OCI-M2 (cell line): ENCODE data around the gene KAZN.

Experiments used
- DNase-seq: peaks from one replicate; lab custom pipeline; 2025; ENCODE audit not compliant: unreplicated experiment; lab: John Stamatoyannopoulos, UW

The KAZN gene

DNA sequence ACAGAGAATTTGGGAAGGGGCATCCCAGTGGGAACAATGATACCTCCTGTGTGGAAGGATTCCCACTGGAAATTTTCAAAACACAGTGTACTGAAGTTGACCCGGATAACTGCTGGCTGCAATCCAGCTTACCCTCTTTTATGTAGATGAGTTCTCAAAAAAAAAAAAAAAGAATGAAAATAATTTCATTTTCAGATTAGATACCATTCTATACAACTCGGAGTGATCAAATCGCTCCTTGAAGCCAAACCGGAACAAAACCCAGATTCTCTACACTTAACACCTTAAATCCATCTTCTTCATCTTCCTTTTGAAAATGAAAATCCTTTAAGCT, 69.1 kb downstream of the KAZN start:
- DNase-seq = no peak

DNA sequence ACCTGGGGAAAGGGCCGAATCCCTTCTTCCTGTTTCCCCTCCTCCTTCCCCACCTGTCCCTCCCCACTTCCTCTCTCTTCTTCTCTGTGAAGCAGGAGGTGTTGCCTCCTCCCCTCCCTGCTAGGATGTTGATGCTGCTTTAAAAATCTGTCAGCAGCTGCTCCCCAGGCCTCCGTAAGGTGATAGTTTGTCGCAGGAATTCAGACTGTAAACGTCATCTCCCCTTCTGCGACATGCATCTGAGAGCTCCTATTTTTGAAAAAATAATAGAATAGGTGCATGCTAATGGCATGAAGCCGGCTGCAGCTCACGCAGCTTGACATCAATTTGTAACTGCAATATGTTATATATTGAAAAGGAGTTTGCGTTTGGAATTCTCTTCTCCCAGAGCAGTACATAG, 70.1 kb downstream of the KAZN start:
- DNase-seq = no peak

DNA sequence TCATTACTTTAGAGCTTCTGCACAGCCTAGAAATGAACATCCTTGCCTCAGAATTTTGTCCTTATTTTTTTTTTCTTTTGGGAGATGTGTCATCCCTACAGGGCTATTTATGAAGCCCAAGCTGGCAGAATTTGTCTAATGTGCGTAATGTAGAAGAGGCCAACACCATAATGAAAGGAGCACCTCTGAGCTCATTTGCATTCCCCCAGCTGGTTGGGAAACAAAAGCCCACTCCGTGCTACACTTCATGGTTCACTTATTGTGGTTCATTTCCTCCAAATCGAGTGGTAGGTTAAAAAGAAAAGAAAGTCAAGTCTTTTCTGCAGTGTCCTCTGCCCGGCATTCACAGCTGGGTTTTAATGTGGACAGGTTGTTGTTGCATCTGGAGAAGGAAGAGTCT, 73.5 kb downstream of the KAZN start:
- no peak for DNase-seq

DNA sequence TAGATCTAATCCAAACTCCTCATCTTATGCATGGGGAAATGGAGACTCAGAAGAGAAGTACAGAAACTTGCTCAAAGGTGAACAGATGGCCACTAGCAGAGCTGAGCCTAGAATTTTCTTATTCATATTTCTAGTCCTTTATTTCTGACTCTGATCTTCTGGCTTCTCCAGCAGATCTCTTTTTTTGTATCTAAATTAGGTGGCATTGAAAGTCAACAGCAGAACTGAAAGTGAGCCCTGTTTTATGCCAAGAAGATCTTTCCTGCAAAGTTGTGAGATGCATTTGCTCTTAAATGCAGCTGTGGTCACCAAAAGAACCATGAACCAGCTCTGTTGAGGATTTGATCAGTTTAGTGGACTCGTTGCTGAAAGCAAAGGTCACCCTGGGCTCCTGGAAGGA, 75.5 kb downstream of the KAZN start:
- no peak for DNase-seq

DNA sequence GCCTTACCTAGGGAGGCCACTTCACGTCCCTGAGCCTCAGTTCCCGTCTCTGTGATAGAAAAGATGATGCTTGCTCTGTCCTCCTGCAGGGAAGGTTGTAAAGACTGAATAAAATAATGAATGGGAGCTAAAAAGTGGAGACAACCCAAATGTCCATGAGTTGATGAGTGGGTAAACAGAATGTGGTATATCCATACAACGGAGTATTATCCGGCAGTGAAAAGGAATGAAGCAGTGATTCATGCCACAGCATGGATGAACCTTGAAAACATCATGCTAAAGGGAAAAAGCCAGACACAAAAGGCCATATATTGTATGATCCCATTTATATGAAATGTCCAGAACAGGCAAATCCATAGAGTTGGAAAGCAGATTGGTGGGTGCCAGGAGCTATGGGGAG, 77.9 kb downstream of the KAZN start:
- no peak for DNase-seq

DNA sequence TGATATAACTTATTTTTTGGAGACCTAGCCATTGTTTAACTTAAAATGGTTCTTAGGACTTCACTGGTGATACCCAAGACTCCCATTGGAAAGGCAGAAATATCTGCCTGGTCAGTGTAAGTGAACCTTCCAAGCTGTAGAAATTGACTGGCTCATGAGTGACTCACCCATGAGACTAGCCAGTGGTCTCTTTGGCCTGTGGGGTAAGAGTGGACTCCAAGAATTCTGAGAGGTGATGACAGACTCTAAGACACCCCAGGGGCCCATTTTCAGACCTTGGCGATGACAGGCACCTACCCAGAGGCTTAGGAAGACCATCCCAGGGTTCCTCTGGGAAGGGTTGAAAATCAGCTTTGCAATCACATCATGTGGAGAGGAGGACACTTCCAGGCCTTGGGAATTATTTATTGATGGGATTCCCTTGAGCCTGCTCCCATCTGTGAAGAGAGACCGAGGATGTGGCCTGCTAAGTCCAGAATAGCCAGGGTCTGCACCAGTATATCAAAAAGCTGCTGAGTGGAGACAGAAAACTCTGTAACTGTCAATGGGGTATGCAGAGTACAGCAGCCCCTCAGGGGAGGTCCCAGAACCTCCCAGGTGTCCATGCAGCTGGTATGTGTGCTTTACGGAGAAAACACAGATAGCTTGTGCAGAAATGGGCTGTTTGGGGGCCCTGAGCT, 78.9 kb downstream of the KAZN start:
- DNase-seq = no peak

DNA sequence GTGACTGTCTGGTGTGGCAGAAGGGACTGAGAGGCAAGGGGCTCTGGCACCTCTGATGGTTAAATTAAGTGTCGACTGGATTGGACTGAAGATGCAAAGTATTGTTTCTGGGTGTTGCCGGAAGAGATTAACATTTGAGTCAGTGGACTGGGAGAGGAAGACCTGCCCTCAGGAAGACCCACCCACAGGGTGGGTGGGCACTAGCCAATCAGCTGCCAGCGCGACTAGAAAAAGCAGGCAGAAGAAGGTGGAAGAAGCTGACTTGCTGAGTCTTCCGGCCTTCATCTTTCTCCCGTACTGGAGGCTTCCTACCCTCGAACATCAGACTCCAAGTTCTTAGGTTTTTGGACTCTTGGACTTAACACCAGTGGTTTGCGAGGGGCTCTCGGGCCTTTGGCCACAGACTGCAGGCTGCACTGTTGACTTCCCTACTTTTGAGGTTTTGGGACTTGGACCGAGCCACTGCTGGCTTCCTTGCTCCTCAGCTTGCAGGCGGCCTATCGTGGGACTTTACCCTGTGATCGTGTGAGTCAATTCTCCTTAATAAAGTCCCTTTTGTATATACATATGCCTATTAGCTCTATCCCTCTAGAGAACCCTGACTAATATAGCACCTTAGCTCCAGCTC, 79.6 kb downstream of the KAZN start:
- DNase-seq = no peak

DNA sequence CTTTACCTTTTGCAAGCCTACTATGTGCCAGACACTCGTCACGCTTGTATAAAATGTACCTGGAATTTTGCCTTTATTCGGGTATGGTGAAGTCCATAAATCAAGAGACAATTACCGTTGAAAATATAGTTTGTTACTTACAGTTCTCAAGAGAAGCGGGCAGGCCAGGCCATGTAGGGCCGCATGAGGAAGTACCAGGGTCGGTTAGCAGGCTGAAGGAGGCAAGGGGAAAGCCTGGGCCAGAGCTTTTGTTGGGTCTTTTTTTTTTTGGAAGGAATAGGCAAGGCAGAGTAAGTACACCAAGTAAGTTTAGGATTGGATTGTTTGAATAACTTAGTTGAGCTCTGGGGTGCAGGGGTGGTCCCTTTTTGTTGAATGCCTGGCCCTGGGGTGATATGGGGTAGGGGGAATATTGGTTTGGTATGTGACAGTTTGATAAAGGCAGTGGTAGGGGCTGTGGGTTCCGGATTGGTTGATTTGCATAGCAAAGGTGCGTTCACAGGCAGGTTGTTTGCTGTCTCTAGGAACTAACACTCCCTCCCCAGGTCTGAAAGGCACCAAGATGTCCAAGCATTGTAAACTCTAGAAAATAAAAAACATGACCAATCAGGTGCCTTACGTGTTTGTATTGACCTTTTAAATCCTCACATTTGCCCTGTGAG, 80.7 kb downstream of the KAZN start:
- no peak for DNase-seq

DNA sequence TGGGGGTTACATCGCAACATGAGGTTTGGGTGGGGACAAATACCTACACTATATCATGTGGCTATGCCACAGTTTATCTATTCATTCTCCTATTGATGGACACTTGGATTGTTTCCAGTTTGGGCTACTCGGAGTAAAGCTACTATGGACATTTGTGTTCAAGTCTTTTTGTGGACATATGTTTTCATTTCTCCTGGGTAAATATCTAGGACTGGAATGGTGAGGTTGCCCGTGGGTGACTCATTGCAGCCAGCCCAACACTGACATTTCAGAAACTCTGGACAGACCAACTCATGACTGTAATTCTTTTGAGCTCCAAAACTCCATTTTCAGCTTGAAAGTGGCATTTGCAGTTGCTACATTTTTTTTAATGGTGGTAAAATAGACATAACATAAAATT, 82.7 kb downstream of the KAZN start:
- no peak for DNase-seq

DNA sequence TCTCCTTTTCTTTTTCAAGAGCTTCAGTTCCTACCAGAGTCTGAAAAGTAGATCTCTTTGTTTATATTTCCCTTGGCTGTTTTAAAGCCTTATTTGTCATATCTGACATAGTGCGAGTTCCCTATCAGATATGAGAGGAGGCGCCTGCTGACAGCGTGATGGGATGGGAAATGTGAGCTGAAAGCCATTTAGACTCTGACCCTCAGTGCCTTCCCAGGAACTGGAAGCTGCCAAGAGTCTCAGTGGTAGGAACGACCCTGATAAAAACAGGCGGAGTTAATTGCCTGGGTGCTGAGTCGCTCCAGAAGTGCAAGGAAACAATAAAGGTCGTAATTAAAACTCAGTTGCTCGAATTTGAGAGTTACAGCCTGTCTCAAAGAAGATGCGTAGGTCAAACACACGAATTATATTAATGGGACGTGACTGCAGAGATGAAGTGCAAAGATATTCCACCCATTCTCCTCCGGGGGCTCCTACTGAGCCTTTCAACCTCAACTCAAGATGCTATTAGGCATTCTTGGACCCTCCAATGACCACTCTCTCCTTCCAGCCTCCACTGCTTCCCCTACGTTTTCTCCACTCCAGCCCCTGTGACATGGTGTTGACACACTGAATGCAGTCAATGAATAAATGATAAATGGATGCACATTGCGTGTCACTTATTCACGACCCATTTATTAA, 84.6 kb downstream of the KAZN start:
- no peak for DNase-seq

DNA sequence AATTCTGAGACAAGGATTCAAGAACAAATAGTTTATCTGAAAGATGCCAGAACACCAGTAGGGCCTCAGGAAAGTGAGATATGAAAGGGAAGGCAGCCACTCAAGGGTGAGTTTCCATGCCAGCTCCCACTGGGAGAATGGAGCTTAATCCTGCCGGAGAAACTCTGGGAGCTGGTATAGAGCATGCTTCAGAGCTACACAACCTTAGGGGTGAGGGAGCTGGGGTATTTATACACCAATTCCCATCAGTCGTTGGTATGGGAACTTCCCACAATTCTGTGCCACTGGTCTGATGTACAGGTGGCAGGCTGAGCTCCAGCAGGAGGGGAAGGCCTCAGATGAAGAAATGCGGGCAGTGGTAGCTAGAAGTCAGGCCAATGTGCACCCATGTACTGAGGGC, 86.6 kb downstream of the KAZN start:
- DNase-seq = no peak

DNA sequence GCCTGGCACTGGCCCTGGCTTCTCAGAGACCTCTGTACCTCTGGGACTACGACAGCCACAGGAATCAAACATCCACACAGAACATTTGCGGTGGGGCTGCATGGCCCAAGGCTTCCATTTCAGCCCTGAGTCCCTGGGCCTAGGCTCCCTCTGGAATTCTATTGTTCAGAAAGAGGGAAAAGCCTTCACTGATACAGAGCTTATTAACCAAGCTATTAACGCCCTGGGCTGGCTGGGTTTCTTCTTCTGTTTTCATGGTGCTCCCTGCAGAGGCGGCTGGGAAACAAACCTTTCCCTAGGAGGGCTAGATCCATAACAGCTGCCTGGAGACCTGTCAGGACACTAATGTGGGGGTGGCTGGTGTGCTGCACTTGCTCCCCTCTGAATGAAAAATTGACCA, 88.2 kb downstream of the KAZN start:
- DNase-seq = no peak

DNA sequence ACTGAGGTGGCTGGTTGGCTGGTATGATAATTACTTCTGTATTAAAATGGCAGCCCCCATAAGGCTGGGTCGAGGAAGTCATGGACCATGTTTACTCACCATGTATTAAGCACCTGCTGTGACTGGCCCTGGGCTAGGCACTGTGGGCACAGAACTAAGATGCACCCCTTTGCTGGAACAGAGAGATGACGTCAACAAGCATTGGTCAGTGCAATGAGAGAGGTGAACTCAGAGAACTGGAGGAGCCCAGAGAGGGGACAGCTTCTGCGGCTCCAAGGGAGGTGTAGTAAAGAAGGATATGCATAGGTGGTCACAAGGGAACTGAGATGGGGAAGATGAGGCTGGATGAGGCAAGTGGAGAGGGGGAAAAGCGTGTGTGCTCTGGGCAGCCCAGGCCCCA, 88.7 kb downstream of the KAZN start:
- no peak for DNase-seq

DNA sequence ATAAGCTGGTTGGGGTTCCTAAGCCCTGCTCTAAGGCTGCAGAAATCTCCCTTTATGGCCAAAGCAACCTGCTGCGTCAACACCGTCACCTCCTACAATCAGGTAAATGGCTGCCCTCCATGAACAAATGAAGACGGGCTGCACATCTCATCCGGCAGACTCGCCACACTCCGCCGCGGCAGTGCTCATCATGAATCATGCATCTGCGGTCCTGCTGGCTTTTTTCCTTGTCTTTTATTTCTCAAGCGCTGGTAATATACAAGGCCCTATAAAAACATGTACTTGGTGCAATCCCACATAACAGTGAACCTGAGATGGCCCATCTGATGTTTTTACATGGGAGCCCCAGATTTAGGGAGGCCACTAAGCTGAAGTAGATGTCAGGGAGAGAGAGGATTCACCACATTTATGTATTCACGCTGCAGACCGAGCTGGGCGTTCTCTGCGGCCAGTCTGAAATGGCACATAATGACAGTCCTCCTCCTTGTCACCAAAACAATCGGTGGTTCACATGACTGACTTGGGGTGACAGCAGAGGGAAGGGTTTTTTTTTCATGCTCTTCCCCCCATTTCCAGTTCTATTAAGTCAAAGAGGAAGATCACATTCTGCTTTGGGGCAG, 91.6 kb downstream of the KAZN start:
- no peak for DNase-seq

DNA sequence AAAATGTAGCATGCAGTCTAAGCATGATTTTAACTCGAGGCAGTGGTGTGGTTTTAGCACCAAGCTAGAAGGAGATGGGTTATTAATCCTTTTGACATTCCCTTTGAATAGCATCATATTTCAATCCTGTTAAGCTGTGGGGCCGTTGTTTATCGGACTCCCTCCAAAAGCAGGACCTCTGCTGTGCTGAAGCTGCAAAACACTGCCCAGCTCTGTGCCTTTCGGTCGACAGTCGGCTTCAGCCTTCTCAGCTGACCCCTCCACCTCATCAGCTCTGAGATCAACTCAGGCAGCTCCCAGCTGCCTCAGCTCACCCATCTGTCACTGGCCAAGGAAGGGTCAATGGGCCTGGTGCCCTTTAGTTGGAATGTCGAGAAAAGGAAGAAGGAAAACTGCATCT, 95.5 kb downstream of the KAZN start:
- DNase-seq = no peak

DNA sequence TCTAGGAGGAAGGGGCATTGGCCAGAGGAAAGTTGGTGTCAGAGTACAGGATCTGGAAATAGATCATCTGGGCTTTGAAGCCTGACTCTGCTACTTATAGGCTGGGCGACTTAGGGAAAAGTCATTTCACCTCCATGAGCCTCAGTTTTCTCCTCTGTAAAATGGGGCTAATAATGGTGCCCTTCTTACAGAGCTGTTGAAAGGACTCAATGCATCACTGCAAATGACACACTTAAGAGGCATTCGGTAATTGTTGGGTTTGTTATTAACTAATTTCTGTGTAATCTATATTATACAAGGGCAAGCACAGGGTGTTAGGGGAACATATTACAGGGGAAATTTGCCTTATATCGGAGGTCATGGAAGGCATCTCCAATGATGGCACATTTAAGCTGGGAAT, 96.1 kb downstream of the KAZN start:
- no peak for DNase-seq

DNA sequence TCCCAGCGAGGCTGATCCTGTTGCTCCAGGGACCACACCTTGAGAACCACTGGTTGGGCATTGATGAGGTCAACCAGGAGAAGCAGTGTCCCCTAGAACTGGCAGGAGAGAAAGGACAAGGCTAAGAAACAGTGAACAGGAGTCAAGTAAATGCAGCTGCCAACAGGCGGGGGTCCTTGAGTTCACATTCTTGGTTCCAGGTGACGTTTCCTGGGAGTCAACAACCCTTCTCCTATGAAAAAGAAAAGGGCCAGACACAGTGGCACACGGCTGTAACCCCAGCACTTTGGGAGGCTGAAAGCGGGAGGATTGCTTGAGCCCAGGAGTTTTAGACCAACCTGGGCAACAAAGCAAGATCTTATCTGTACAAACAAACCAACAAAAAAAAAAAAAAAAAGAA, 98.3 kb downstream of the KAZN start:
- DNase-seq = no peak

DNA sequence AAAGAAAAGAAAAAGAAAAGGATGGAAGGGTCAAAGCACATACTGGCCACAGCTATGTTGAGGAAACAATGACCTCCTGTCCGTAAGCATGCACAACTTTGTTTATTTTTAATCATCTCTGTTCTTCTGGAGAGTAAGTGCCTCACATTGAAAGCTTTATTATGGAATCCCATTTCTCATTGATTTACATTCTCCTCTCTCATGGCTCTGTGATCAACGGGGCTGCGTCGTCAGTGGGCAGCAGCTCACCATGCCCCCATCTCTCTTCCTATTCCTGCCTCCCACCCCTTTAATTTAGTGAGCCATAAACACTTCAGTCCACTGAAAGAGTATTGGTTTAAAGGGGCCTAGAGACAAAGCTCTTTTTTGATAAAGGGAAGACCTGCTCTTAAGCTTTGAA, 98.9 kb downstream of the KAZN start:
- no peak for DNase-seq

DNA sequence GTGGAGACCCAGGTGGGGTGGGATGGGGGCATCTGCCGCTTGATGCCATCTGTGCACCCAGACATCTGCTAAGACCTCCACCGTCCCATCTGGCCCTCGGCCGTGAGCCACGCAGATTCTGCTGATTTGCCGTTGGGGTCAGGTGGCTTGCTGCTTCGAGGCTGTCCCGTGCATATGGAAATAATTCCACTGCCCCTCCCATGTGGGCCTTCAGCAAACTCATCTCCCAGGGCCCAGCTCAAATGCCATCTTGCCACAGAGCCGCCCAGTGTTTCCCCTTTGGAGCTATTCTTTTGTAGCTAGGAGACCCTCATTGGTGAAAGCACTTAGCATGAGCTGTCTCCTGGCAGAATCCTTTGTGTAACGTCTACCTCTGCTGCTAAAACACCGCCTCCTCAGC, 99.8 kb downstream of the KAZN start:
- DNase-seq = no peak

DNA sequence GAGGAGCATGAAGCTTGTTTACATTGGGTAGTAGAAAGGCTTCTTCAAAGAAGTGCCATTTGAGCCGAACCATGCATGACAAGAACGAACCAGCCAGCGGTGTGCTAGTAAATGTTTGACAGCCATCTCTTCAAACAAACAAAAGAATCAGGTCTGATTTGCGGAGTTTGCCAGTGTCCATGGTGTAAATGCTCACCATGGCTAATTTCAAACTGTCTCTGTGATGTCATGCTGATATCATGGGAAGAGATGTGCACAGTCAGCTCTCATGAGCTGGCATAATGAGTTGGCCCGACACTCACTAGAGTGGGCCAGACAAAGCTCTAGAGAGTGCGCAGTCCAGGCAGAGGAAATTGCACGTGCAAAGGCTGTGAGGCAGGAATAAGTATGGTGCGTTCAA, 101.1 kb downstream of the KAZN start:
- DNase-seq = no peak

DNA sequence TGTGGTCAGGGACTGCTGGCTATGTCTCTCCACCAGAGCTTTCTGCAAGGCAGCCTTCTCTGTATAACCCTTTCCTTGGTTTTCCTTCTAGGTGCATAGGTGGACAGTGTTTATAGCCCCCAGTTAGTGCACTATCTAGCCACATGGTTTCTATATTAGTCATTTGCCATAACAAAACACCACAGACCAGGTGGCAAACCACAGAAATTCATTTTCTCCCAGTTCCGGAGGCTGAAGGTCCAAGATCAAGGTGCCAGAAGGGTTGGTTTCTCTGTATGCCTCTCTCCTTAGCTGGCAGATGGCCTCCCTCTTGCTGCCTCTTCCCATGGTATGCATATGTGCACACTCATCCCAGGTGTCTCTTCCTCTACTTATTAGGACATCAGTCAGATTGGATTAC, 106.4 kb downstream of the KAZN start:
- DNase-seq = no peak

DNA sequence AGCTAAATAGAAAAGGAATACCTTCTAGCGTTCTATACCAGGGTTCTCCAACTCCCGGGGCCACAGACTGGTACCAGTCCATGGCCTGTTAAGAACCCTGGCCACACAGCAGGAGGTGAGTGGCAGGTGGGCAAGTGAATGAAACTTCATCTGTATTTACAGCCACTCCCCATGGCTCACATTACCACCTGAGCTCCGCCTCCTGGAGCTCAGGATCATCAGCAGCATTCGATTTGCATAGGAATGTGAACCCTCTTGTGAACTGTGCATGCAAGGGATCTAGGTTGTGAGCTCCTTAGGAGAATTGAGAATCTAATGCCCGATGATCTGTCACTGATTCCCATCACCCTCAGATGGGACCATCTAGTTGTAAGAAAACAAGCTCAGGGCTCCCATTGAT, 107.3 kb downstream of the KAZN start:
- no peak for DNase-seq
